LNCAP (cell line): ENCODE data around the gene CRTC1.

Experiments
- TF ChIP-seq, protein P1 (sequence below): fragments of 450-650 bp; IDR thresholded peaks from 2 replicates; pipeline ENCODE4 v1.5.1; 2017; ENCODE audit warnings: mild to moderate bottlenecking

Gene CRTC1

DNA sequence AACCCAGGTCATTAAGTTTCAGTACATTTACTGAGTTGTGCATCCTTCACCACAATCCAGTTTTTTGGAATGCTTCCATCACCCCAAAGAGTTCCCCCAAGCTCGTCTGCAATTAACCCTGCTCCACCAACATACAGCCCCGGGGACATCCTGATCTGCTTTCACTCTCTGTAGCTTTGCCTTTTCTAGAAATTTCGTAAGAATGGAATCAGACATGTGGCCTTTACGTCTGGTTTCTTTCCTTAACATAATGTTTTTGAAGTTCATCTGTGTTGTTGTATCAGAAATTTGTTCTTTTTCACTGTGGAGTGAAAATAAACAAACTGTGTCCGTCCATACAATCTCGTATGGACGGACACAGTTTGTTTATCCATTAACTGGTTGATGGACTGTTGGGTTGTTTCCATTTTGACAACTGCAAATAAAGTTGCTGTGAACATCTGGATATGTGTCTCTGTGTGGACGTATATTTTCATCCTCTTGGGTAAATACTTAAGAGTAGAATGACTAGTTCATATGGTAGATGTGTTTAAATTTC, 43.7 kb upstream of the CRTC1 start:
- TF ChIP-seq, protein P1, sequence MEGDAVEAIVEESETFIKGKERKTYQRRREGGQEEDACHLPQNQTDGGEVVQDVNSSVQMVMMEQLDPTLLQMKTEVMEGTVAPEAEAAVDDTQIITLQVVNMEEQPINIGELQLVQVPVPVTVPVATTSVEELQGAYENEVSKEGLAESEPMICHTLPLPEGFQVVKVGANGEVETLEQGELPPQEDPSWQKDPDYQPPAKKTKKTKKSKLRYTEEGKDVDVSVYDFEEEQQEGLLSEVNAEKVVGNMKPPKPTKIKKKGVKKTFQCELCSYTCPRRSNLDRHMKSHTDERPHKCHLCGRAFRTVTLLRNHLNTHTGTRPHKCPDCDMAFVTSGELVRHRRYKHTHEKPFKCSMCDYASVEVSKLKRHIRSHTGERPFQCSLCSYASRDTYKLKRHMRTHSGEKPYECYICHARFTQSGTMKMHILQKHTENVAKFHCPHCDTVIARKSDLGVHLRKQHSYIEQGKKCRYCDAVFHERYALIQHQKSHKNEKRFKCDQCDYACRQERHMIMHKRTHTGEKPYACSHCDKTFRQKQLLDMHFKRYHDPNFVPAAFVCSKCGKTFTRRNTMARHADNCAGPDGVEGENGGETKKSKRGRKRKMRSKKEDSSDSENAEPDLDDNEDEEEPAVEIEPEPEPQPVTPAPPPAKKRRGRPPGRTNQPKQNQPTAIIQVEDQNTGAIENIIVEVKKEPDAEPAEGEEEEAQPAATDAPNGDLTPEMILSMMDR = no peak

DNA sequence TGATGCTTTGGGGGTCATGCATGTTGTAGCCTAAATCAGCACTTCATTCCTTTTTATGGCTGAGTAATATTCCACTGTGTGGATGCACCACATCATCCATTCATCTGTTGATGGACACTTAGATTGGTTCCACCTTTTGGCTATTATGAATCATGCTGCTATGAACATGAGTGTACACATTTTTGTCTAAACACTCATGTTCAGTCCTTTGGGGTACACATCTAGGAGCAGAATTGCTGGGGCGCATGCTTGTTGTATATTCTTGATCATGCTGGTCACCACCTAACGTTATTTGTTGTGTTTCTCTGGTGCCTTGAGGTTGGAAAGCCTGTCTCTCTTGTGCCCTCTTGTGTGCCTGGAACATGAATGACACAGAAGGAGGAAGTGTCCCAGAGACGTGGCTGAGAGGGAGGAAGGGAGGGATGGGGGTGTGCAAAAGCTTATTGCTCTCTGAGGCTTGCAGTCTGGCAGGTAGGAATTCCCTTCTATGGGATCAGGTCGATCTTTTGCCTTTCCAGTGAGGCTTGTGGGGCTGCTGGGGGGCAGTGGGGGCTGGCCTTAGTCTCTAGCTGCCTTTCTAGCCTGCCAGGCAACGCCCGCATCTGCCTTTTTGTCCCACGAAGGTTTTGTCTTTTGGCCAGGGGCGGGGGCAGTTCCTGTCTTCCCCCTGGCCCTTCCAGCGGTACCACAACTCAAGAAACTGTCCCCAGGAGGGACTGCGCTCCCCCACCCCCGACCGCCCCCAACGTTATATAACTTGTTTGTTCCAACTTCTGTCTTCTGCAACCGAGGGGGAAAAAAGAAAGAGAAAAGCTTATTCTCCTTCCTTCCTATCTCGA, 39.1 kb upstream of the CRTC1 start:
- TF ChIP-seq, protein P1 = no peak

DNA sequence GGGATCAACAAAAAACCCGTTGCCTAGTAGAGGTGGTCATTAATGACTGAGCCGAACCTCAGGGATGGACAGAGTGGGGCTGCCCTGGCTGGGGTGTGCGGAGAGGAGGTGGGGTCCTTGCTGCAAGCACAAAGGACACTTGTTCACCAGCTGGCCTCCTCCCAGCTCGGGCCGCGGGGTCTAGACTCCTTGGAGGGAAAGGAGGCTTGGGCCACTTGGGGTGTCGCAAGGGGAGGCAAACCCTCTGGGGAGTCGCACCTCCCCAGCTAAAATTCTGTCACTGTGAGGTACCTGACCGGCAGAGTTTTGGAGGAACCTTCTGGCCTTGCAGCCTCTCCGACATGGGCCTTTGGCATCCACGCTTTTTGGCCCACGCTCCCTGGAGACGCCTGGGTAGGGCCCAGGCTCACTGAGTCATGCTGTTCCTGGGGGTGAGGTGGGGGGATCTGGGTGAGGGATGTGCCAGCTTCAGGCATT, 38.4 kb upstream of the CRTC1 start:
- TF ChIP-seq, protein P1 = no peak

DNA sequence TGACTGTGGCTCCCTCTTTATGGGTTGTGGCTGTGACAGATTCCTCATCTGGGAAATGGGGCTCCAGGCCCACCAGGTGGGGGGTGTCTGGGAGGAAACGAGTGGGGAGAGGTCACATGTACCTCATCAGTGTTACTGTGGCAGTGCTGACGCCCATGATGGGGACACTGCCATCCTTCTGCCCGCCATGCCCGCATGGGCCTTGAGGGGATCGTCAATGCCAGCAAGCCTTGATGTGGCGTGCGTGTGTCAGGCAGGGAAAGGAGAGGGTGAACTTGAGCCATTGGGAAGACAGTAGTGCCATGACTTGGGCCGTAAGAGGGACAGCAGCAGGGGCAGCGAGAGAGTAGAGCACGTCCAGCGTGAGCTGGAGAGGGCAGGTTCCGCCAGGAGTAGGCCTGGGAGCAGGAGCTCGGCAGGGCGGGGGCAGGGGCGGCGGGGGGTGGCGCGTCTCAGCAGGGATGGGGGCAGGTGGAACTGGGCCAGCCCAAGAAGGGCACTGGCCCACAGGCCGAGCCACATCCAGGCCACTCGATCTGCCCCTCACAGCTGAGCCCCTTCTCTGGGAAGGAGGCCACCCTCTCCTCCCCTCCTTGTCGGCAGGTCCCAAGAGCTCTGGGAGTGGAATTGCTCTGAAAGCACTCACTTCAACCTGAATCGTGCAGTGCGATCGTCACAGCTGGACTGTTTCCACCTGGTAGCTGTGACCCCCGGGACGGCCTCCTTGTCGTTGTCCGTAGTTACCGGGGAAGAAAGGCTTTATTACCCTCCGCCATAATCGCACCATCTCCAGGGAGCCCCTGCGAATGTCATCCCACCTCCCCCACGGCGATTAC, 36.7 kb upstream of the CRTC1 start:
- TF ChIP-seq, protein P1 = no peak

DNA sequence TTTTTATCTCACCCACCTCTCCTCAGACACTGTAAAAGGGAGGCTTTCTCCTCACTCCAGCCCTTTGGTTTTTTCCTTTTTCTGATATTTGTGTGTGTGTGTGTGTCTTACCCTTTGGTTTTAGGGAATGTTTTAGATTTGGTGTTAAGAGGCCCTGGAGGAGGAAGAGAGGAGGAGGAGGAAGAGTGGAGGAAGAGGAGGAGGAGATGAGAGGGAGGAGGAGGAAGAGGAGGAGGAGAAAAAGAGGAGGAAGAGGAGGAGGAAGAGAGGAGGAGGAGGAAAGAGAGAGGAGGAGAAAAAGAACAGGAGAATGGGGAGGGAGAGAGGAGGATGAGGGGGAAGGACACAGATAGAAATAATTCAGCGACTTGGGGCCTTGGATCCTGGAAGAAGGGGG, 36.1 kb upstream of the CRTC1 start:
- TF ChIP-seq, protein P1 = no peak

DNA sequence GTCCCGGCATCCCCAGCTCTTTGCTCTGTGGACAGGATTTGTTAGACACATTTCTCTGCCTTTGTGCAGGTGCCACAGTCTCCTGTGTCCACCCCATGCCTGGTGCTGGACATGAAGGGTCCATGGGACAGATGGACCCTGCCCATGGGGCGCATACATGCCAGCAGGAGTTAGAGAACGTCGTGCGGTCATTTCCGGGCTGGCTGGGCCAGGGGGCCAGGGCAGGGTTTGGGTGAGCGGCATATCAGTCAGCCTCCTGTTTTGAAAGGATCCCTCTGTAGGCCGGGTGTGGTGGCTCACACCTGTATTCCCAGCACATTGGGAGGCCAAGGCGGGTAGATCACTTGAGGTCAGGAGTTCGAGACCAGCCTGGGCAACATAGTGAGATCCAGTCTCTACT, 35.7 kb upstream of the CRTC1 start:
- TF ChIP-seq, protein P1 = no peak

DNA sequence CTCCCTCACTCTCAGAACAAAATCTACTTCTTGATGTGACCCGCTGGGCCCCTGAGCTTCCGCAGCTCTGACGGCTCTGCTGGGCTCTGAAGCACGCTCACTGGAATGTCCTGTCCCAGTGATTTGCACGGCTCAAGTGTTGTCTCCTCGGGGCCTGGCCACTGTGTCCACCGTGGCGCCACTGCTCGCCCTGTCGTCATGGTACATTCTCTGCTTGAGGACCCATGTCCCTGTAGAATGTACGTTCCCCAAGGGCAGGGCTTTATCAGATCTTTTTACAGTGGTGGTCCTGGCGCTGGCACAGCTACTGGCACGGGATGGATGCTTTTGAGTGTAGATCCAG, 34.5 kb upstream of the CRTC1 start:
- TF ChIP-seq, protein P1 = no peak
